ENCODE measurements around the gene GGTLC3. TPM values are rescaled to one million over a fixed set of nuclear protein-coding genes. Genes with fewer than 3 reads are reported as not detected.
"Not testable (repeated sequence)": the region's sequence is repeated elsewhere in the genome, so short reads cannot be mapped to it uniquely, and the experiment has no call there.

Gene GGTLC3
- total RNA-seq, result not detected

DNA sequence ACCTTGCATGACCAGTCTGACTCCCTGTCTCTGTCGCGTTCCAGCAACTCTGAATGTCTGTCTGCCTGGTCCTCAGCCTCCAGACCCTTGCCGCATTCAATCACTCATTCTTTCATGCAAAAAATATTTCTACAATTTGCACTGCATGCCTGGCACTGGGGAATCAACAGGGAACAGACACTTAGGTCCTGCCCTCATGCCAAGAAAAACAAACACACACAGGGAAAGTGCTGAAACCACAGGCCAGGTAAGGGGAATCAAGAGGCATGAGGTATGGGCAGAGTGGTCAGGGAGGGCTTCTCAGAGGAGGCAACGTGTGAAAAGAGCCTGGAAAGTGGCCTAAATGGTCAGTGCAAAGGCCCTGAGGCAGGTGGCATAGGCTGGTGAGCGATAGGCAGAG is at the start of gene GGTLC3:
TSS of gene GGTLC3 (minus strand) at position 101 of the 400 bp plus-strand sequence. CDS start 264 bp downstream, outside the sequence.
- not testable (repeated sequence) for ATAC-seq

- peak; percentile 65 for ATAC-seq
Measured at GRCh38 chr22:18560099-18560974, 42.4 kb upstream of the GGTLC3 start.

- not testable (repeated sequence) for ATAC-seq
Measured at GRCh38 chr22:18558939-18559338, 41.0 kb upstream of the GGTLC3 start.

GRCh38 chr22:18558516-18558915 is 40.6 kb upstream of the GGTLC3 start:
- ATAC-seq, result peak; percentile 59

- ATAC-seq, result peak; percentile 77
Measured at GRCh38 chr22:18554280-18555256, 36.6 kb upstream of the GGTLC3 start.

DNA sequence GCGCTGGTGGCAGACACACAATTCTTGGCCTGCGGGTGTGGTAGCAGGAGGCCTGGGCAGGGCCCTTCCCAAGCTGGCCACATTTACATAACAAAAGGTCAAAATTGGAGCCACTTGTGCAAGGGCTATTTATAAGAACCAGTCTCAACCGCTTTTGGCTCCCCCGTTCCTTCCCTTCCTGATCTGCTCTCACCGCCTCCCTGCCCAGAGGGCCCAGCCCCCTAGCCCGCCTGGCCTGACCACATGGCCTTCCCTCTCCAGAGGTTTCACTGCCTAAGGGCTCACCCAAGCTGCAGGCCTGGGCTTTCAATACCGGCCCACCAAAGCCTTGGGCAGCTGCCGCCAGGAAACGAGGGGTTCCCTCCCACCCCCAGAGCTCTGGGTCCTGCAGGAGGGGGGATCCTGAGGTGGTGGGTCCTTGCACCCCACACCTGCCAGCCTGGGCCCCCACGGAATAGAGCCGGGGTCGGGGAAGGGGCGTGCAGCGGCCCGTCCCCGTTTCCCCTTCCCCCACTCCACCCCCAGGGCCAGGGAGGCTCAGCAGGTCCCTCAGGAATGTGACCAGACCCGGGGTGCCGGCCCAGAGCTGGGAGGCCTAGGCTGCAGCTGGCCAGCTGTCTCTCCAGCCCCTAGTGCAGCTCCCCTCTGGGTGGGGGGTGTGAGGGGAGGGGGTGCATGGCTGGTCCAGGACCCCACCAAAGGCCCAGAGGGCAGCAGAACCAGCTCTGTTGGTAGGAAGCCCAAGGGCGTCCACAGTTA is 35.1 kb upstream of the GGTLC3 start:
- ATAC-seq, result peak; percentile 36

GRCh38 chr22:18551046-18551445 is 33.1 kb upstream of the GGTLC3 start:
- ATAC-seq, result not testable (repeated sequence)

- not testable (repeated sequence) for ATAC-seq
Measured at GRCh38 chr22:18549458-18550179, 31.7 kb upstream of the GGTLC3 start.

DNA sequence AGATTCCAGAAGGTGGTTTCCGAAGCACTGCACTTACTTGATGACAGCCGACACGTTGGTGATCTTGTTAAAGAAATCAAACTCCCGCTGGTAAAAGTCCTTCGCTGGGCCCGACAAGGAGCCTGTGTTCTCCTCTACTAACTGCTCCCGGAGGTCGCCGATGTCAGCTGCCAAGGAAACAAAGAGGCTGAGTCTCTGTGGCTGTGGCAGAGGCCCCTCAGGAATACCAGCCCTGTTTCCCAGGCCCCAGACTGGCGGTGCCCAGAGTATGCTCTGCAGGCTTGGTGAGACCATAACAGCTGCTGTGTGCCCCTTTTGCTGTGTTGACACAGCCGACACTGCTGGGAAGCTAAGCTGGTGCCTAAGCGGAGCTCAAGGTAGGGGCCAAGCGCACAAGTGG is 26.7 kb upstream of the GGTLC3 start:
- not testable (repeated sequence) for ATAC-seq

DNA sequence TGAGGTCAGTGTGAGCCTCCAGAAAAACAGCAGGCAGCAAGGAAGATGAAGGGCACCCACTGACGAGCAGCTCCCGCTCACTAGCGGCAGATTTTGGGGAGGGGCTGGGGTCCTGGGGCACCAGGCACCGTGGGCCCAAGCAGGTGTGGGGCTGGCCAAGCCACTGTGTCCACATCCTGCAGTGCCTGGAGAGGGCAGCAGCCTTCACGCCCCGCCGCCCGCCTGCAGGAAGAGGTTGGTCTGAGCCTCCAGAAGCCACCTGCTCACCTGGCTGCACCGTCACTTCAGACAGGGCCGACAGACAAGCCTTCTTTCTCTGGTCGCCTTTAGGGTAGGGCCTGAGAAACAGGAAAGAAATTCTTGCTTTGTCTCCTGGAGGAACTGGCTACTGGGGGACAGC is 25.4 kb upstream of the GGTLC3 start:
- ATAC-seq, result peak; percentile 50

- not testable (repeated sequence) for ATAC-seq
Measured at GRCh38 chr22:18539994-18540393, 22.0 kb upstream of the GGTLC3 start.

- peak; percentile 5 for ATAC-seq
Measured at GRCh38 chr22:18534315-18534714, 16.4 kb upstream of the GGTLC3 start.

GRCh38 chr22:18533633-18534032 is 15.7 kb upstream of the GGTLC3 start:
- not testable (repeated sequence) for ATAC-seq

- ATAC-seq, result peak; percentile 33
Measured at GRCh38 chr22:18529416-18530145, 11.6 kb upstream of the GGTLC3 start.

GRCh38 chr22:18528597-18529415 is 10.8 kb upstream of the GGTLC3 start:
- peak; percentile 95 for ATAC-seq

DNA sequence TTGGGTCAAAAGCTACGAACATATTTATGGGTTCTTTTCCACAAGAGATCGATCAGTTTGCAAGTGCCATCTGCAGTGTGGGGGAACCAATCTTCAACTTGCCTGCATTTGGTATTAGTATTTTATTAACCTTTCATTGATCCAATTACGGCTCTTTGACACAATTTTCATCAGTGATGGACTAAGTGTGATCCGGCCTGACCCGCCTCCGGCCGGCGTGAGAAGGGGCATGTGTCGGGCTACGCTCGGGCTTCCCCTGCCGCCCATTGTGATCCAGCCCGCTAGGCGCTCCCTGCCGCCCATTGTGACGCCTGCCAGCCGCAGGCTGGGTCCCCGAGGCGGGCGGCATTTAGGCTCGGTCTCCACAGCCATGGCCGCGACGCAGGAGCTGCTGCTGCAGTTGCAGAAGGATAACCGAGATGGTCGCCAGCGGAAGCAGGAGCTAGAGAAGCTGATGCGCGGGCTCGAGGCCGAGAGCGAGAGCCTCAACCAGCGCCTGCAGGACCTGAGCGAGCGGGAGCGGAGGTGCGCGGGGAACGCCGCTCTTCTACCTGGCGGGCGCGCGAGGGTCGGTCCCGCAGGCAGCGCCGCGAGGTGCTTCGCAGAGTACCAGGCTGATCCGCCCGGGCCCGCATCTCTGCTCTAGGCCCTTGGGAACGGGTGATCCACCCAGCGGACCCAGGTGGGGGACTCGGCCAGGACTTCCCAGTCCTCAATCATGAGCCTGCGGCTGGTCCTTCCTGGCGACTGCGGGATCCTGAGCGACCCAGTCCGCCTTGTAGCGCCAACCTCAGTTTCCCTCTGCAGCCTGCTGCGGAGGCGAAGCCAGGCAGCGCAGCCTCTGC is 10.0 kb upstream of the GGTLC3 start, which contains the start of gene TMEM191B:
TSS of gene TMEM191B (plus strand) at position 51 of the 845 bp plus-strand sequence. CDS start at position 230, 179 bp downstream.
- peak; percentile 16 for ATAC-seq

GRCh38 chr22:18523328-18523727 is 5.4 kb upstream of the GGTLC3 start:
- ATAC-seq, result peak; percentile 39

GRCh38 chr22:18522762-18523161 is 4.8 kb upstream of the GGTLC3 start:
- ATAC-seq, result not testable (repeated sequence)

- not testable (repeated sequence) for ATAC-seq
Measured at GRCh38 chr22:18513454-18513853, 4.5 kb downstream of the GGTLC3 start.

Measured in esophagus mucosa (tissue), 1 donor.